ENCODE results near the gene P4HA2. TPM values are rescaled to one million over a fixed set of nuclear protein-coding genes. Genes with fewer than 3 reads are reported as not detected.
A peak's percentile ranks its signal among the peaks of the same experiment; 100 is the strongest.

Gene P4HA2
- total RNA-seq, 2 donors from 2014 or later: 53.7 to 79.6 TPM

GRCh38 chr5:132272311-132273210 is 44.9 kb upstream of the P4HA2 start:
- H3K4me3 ChIP-seq: no peak overlapping the region
- intact Hi-C loops (cut with DNase I): loop anchor here (10.0 kb wide), 1 partner anchor 102 kb away; no protein-coding TSS in a partner anchor
- TF ChIP-seq CTCF (IDR thresholded peaks at IDR 0.05): peak; percentile 87

GRCh38 chr5:132271251-132272246 is 43.9 kb upstream of the P4HA2 start:
- intact Hi-C loops (cut with DNase I): loop anchor here (10.0 kb wide), 1 partner anchor 103 kb away; no protein-coding TSS in a partner anchor
- DNase-seq: peak; percentile 21
- peaks cover 3% of the 10 kb centered on the region for H3K4me1 ChIP-seq

More at GRCh38 chr5:132272311-132273210, 44.9 kb upstream of the P4HA2 start:
- Histone ChIP-seq H3K27ac (no peak overlapping the region), H3K9me3 (no peaks in the 10 kb centered on the region), H3K36me3 (no peaks in the 10 kb centered on the region), H3K27me3 (no peaks in the 10 kb centered on the region), H3K9ac (ENCODE audit: low read depth in 2 of 2, low read length in 2 of 2) (peak overlapping the region; percentile 61 to 73), H3K4me1 (peaks cover 6% of the 10 kb centered on the region)
- DNase-seq: peak; percentile 83

GRCh38 chr5:132270706-132271105 is 43.1 kb upstream of the P4HA2 start:
- no peaks in the 10 kb centered on the region for H3K36me3 ChIP-seq
- no peak for TF ChIP-seq CTCF (IDR thresholded peaks at IDR 0.05)
- no peaks in the 10 kb centered on the region for H3K27me3 ChIP-seq
- DNase-seq: peak; percentile 16
- H3K9me3 ChIP-seq: no peaks in the 10 kb centered on the region
- no peak overlapping the region for H3K27ac ChIP-seq
- peaks cover 10% of the 10 kb centered on the region for H3K4me1 ChIP-seq
- intact Hi-C loops (cut with DNase I): loop anchor here (10.0 kb wide), 1 partner anchor 104 kb away; no protein-coding TSS in a partner anchor
- no peak overlapping the region for H3K4me3 ChIP-seq
- no peak overlapping the region for H3K9ac ChIP-seq (ENCODE audit: low read depth in 2 of 2, low read length in 2 of 2)

More at GRCh38 chr5:132271251-132272246, 43.9 kb upstream of the P4HA2 start:
- Histone ChIP-seq H3K4me3 (no peak overlapping the region), H3K27ac (no peak overlapping the region), H3K27me3 (no peaks in the 10 kb centered on the region), H3K36me3 (no peaks in the 10 kb centered on the region), H3K9me3 (no peaks in the 10 kb centered on the region), H3K9ac (ENCODE audit: low read depth in 2 of 2, low read length in 2 of 2) (peak overlapping the region in 1 of 2 donors; percentile 29)
- no peak for TF ChIP-seq CTCF (IDR thresholded peaks at IDR 0.05)

GRCh38 chr5:132270335-132270665 is 42.6 kb upstream of the P4HA2 start:
- Histone ChIP-seq H3K27ac (no peak overlapping the region), H3K36me3 (no peaks in the 10 kb centered on the region), H3K9me3 (no peaks in the 10 kb centered on the region), H3K4me1 (peaks cover 14% of the 10 kb centered on the region), H3K4me3 (no peak overlapping the region), H3K9ac (ENCODE audit: low read depth in 2 of 2, low read length in 2 of 2) (no peak overlapping the region), H3K27me3 (no peaks in the 10 kb centered on the region)
- TF ChIP-seq CTCF (IDR thresholded peaks at IDR 0.05): no peak
- peak; percentile 16 for DNase-seq
- intact Hi-C loops (cut with DNase I): loop anchor here (10.0 kb wide), 1 partner anchor 105 kb away; no protein-coding TSS in a partner anchor

Measured in colonic mucosa (tissue), 4 donors.